Lung (tissue), 13 donors: Measurements from ENCODE around the gene HTR2B. TPM values are rescaled to one million over a fixed set of nuclear protein-coding genes. Genes with fewer than 3 reads are reported as not detected.

Source experiments
- ATAC-seq: fragments of 200-7000 bp; cut with Tn5 transposase; one replicate; pipeline ENCODE4 v1.9.1; 2020; ENCODE audit warnings: moderate number of reproducible peaks; ENCODE audit not compliant: insufficient read depth, low FRiP score
- DNase-seq, 3 donors: peaks; one replicate each; pipeline ENCODE4 v3.0.0-alpha.2; 2013 to 2017
- H3K27ac ChIP-seq, 2 donors: one replicate each; pipeline ENCODE4 v1.5.1; 2013; ENCODE audit warnings: mild to moderate bottlenecking in 2 of 2, moderate library complexity in 2 of 2, control low read depth in 1 of 2, inconsistent platforms in 1 of 2, low read depth in 1 of 2, low read length in 1 of 2
- H3K27me3 ChIP-seq, 3 donors: one replicate each; pipeline ENCODE4 v1.5.1; 2013; ENCODE audit warnings: low read length in 2 of 3; ENCODE audit not compliant: control insufficient read depth in 3 of 3, insufficient read depth in 3 of 3
- H3K36me3 ChIP-seq, 4 donors: one replicate each; pipeline ENCODE4 v1.5.1; 2013; ENCODE audit warnings: low read length in 4 of 4, mild to moderate bottlenecking in 1 of 4, moderate library complexity in 1 of 4; ENCODE audit not compliant: control insufficient read depth in 4 of 4, insufficient read depth in 4 of 4
- H3K4me1 ChIP-seq, 5 donors: one replicate each; pipeline ENCODE4 v1.5.1; 2013; ENCODE audit warnings: low read length in 5 of 5, mild to moderate bottlenecking in 2 of 5, moderate library complexity in 1 of 5; ENCODE audit not compliant: control insufficient read depth in 5 of 5, insufficient read depth in 5 of 5
- H3K4me3 ChIP-seq: one replicate; pipeline ENCODE4 v1.5.1; 2013; ENCODE audit warnings: mild to moderate bottlenecking, control low read depth, moderate library complexity
- H3K9ac ChIP-seq, 2 donors: one replicate each; pipeline ENCODE4 v1.5.1; 2013; ENCODE audit warnings: low read length in 2 of 2, control low read depth in 1 of 2; ENCODE audit not compliant: insufficient read depth in 1 of 2
- H3K9me3 ChIP-seq, 4 donors: one replicate each; pipeline ENCODE4 v1.5.1; 2013; ENCODE audit warnings: low read length in 3 of 4, mild to moderate bottlenecking in 1 of 4, moderate library complexity in 1 of 4; ENCODE audit not compliant: control insufficient read depth in 4 of 4, insufficient read depth in 3 of 4
- whole genome bisulfite sequencing, 2 donors: extraction: QIAGEN DNeasy Blood & Tissue Kit; methylation state at CpG; one replicate each; pipeline ENCODE4 v1.1.7; 2013; 5-methylcytosine and 5-hydroxymethylcytosine counted together
- polyA plus RNA-seq, 2 donors: library from polyadenylated mRNA; stranded (reverse); fragments of 200-250 nt; gene quantifications; one replicate each; pipeline ENCODE4 v1.2.1, GENCODE V29; 2013
- small RNA-seq: library from RNA; depleted of rRNA; stranded (forward); fragments of <200 nt; gene quantifications from one replicate; pipeline ENCODE3, GENCODE V24; 2014; ENCODE audit warnings: low replicate concordance
- total RNA-seq, 2 donors: library from RNA; depleted of rRNA in 1 of 2; stranded (reverse); fragments of >200 nt in 1 of 2; gene quantifications; one replicate each; pipeline ENCODE4 v1.2.1, GENCODE V29; 2014 to 2021
- TF ChIP-seq, protein P1 (sequence below): IDR thresholded peaks from 2 replicates; pipeline ENCODE4 v1.5.1; 2012; ENCODE audit warnings: mild to moderate bottlenecking; ENCODE audit errors: control extremely low read depth, extremely low read depth
- donor health status: control.
- donor health status: control.
- donor health status: Bipolar disorder and iron deficiency.
- donor health status: healthy.
- donor health status: DM: yes; HTN: yes; CAD: no.

The HTR2B gene
- total and polyA plus RNA-seq, 4 donors: 0.09 to 0.31 (median 0.16) TPM

DNA sequence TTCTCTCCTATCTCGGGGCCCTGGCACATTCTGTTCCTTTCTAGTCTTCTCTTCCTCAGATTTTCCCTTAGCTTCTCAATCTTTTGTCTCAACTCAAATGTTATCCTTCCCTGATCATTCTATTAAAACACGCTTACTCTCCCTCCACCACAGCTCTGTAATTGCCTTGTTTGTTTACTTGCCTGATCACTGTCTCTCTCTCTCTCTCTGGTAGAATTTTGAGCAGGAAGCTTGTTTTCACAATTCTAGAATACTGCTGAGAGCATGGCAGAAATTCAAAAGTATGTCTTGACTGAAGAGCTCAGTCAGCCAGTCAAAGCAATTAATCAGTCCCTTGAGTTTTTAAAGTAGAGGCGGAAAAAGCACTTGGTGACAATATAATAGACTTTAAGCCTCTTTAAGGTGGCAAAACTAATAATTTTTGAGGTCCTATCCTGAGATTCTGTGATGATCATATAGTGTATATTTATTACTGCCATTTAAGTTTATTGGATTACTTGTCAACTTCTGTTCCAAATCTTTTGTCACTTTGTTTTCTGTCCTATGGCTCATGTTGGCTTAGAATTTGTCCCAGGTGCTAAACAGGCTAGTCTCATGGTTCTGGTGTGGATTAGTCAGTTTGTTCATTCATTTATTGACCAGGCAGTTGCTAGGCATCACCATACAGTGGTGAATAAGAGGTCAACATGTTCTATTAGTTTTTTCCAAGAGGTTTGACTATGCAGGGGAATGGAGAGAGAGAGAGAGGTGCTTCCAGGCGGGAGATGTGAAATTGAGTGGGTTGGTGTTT, 65.9 kb downstream of the HTR2B start:
- no peaks in the 10 kb centered on the region for H3K9me3 ChIP-seq
- no peaks in the 10 kb centered on the region for H3K27me3 ChIP-seq
- no peak overlapping the region for H3K4me3 ChIP-seq
- peak overlapping the region; percentile 17 to 61 for H3K9ac ChIP-seq
- DNase-seq: no peak
- H3K36me3 ChIP-seq: peaks cover 0 to 18% (median 9%) of the 10 kb centered on the region in 4 donors
- peak overlapping the region in 1 of 2 donors; percentile 6 for H3K27ac ChIP-seq
- H3K4me1 ChIP-seq: peaks cover 0 to 24% (median 13%) of the 10 kb centered on the region in 5 donors
- ATAC-seq: no peak
- 85 to 89% methylated on average over 4 of the region's 4 CpGs for WGBS, 2 donors
- TF ChIP-seq, protein P1, sequence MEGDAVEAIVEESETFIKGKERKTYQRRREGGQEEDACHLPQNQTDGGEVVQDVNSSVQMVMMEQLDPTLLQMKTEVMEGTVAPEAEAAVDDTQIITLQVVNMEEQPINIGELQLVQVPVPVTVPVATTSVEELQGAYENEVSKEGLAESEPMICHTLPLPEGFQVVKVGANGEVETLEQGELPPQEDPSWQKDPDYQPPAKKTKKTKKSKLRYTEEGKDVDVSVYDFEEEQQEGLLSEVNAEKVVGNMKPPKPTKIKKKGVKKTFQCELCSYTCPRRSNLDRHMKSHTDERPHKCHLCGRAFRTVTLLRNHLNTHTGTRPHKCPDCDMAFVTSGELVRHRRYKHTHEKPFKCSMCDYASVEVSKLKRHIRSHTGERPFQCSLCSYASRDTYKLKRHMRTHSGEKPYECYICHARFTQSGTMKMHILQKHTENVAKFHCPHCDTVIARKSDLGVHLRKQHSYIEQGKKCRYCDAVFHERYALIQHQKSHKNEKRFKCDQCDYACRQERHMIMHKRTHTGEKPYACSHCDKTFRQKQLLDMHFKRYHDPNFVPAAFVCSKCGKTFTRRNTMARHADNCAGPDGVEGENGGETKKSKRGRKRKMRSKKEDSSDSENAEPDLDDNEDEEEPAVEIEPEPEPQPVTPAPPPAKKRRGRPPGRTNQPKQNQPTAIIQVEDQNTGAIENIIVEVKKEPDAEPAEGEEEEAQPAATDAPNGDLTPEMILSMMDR: no peak

Small RNAs within 50 kb of the gene (small RNA-seq; reads per million reads assigned to genes)
- gene RNU1-93P: not detected

Other genes with a start within 250 kb of the HTR2B start
- under 1 TPM; 0.26 to 0.58 TPM for gene GPR55, start 199.8 kb downstream of the HTR2B start, total RNA-seq
- gene GPR55, start 199.8 kb downstream of the HTR2B start, polyA plus RNA-seq: under 1 TPM; 0.18 to 0.33 TPM
- not detected for gene SPATA3, start 128.9 kb downstream of the HTR2B start, total RNA-seq
- not detected for gene SPATA3, start 128.9 kb downstream of the HTR2B start, polyA plus RNA-seq
- 1 to 10 TPM in 1 of 2 donors, under 1 TPM in 1; 0.65 to 1.3 TPM for gene C2orf72, start 87.5 kb downstream of the HTR2B start, total RNA-seq
- under 1 TPM; 0.28 to 0.46 TPM for gene C2orf72, start 87.5 kb downstream of the HTR2B start, polyA plus RNA-seq
- 10 to 100 TPM; 61.6 to 91.1 TPM for gene PSMD1, start 68.2 kb downstream of the HTR2B start, total RNA-seq
- 10 to 100 TPM; 30.1 to 50.4 TPM for gene PSMD1, start 68.2 kb downstream of the HTR2B start, polyA plus RNA-seq
- 10 to 100 TPM; 28.6 to 51.6 TPM for gene ARMC9, start 73.6 kb upstream of the HTR2B start, total RNA-seq
- 10 to 100 TPM; 20.5 to 48.6 TPM for gene ARMC9, start 73.6 kb upstream of the HTR2B start, polyA plus RNA-seq